ENCODE measurements around the gene KLHDC3.
A peak's percentile ranks its signal among the peaks of the same experiment; 100 is the strongest.

KLHDC3 gene

GRCh38 chr6:43059168-43060033 lies 45.4 kb downstream of the KLHDC3 start, which contains the start of the genes KLC4 and MRPL2:
KLC4 (plus strand) TSS chr6:43059631; CDS start chr6:43061336, 1,705 bp downstream.
MRPL2 (minus strand) TSS chr6:43059434; CDS start chr6:43059381, 53 bp downstream.
- DNase-seq = peak; percentile 98

DNA sequence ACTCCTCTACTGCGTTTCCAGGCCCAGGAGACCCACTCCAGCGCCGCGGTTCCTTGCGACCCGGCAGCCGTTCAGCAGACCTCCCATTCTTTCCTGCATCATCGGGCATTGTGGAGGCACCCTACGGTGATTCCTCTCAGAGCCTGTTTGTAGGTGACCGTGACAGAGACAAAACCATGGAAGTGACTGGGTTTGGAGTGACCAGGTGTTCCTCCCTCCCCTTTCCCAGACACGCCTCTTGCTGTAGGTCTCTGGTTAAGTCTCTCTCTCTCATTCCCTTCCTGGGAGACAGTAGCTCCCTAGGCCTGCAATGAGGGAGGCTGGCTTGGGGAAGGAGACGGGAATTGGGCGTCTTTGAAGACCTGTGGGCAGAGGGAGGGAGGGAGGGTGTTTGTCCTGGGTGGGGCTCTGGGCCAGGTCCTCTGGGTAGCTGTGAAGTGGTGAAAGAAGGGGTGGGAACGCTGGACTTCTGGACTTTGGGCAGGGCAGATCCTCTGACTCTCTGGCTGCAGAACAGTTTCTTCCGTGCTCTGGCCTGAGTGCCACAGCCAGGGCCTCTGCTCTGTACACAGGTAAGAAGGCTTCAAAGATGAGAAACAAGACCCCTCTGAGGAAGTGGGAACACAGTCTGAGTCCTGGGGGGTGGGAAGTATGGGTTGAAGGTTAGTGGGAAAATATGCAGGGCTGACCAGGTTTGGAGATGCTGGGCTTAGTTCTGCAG lies 46.1 kb downstream of the KLHDC3 start:
- DNase-seq = peak; percentile 31

GRCh38 chr6:43060755-43061633 lies 46.9 kb downstream of the KLHDC3 start:
- DNase-seq = no peak

- no peak for DNase-seq
Measured at GRCh38 chr6:43061861-43062260, 47.8 kb downstream of the KLHDC3 start.

- no peak for DNase-seq
Measured at GRCh38 chr6:43062818-43063217, 48.8 kb downstream of the KLHDC3 start.

DNA sequence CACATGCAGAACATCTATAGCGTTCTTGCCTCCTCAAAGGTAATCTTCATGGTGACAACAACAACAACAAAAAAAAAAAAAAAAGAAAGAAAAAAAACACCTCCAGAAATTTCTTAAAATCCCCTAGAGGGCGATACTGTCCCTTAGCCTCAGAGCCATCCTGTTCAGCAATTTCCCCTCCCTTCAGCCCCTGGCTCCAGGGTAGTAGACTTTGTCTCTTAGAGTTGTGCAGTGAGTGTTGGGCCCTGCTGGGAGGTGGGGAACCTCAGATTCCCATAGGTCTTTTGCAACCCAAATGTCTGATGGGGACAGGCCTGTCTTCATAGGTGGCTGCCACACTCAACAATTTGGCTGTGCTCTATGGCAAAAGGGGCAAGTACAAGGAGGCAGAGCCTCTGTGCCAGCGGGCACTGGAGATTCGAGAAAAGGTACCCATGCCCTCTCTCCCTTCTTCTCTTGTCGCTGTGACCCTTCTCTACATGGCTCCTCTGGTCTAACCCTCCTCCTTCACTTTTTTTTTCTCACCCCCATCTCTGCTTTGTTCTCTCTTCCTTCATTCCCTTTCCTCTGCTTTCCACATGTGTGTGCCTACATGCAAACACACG lies 56.1 kb downstream of the KLHDC3 start:
- DNase-seq = peak; percentile 46

All from DMS79 (cell line).